ENCODE results near the gene GNA14. TPM values are rescaled to one million over a fixed set of nuclear protein-coding genes. Genes with fewer than 3 reads are reported as not detected.

GNA14 gene
- total and polyA plus RNA-seq, 5 donors from 2014 or later = not detected

DNA sequence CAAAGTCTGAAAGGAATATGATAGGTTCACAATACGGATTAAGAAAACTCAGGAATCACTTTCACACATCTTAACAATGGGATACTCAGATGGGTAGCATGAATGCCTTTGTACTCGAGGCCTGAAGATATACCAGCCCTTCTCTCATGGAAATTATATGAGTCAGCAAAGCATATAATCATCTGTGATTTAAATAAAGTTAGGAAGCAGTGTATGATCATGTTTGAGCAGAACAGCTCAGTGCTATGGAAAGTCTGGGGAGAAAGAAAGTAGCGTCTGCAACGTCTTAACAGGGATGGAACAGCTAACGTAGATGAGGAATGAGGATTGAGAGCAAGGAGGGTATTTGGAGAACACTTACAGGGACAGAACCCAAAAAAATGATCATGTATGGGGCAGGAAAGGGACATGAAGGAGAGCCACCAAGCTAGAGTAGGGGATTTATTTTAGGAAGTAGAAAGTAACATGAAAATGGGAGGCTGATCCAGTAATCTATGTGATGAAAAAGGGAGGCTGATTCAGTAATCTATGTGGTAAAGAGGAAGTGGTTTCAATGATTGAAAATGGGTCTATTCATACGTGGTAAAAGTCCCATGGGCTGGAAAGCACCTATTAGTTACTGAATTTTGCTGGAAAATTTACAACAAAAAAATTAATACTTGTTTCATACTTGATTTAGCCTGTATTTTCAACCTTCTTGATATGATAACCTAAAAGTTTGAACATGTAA, 85.9 kb downstream of the GNA14 start:
- Mint-ChIP-seq H3K27ac (no peak overlapping the region), H3K36me3 (no peaks in the 10 kb centered on the region), H3K4me1 (no peaks in the 10 kb centered on the region), H3K27me3 (peaks cover 21% of the 10 kb centered on the region), H3K4me3 (no peak overlapping the region), H3K9me3 (no peaks in the 10 kb centered on the region)
- Histone ChIP-seq H3K27me3 (ENCODE audit: control insufficient read depth, insufficient read depth, low read length) (no peaks in the 10 kb centered on the region), H3K4me3 (ENCODE audit: low read depth, low read length) (no peak overlapping the region), H3K4me1 (ENCODE audit: control insufficient read depth, insufficient read depth, low read length, poor library complexity, severe bottlenecking) (no peaks in the 10 kb centered on the region), H3K36me3 (ENCODE audit: control insufficient read depth, insufficient read depth, low read length) (no peaks in the 10 kb centered on the region), H3K9me3 (ENCODE audit: control insufficient read depth in 2 of 2, low read length in 2 of 2) (no peaks in the 10 kb centered on the region), H3K27ac (ENCODE audit: insufficient read depth, low read length, poor library complexity, severe bottlenecking) (no peak overlapping the region)
- ATAC-seq (ENCODE audit: low read depth in 2 of 2) = no peak
- no peak for DNase-seq

DNA sequence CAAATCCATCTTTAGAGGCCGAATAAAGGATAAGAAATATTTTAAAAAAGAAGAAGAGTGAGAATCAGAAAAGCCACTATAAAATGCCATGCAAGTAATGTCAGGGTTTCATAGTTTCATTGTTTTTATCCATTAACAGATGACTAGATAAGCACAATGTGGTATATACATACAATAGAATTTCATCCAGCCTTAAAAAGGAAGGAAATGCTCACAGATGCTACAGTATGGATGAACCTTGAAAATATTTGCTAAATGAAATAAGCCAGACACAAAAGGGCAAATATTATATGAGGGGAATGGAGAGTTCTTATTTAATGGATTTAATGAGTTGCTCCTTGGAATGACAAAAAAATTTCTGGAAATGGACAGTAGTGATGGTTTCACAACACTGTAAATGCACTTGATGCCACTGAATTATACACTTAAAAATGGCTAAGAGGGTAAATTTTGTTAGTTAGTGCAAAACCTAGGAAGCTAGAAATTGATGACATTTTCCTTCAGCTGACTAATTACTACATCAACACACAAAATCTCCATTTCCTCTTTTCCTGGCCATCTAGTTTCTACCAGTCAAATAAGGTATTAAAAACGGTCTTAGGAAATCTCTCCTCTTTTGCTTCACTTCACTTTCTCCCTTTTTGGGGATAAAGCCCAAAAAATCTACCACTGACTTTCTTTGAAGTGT, 86.6 kb downstream of the GNA14 start:
- ATAC-seq (ENCODE audit: low read depth in 2 of 2) = no peak
- H3K9me3 Mint-ChIP-seq = no peaks in the 10 kb centered on the region
- H3K4me1 ChIP-seq (ENCODE audit: control insufficient read depth, insufficient read depth, low read length, poor library complexity, severe bottlenecking) = no peaks in the 10 kb centered on the region
- H3K36me3 Mint-ChIP-seq = no peaks in the 10 kb centered on the region
- H3K27me3 ChIP-seq (ENCODE audit: control insufficient read depth, insufficient read depth, low read length) = no peaks in the 10 kb centered on the region
- H3K27me3 Mint-ChIP-seq = peaks cover 25% of the 10 kb centered on the region
- no peaks in the 10 kb centered on the region for H3K4me1 Mint-ChIP-seq
- no peaks in the 10 kb centered on the region for H3K36me3 ChIP-seq (ENCODE audit: control insufficient read depth, insufficient read depth, low read length)
- no peak for DNase-seq
- no peaks in the 10 kb centered on the region for H3K9me3 ChIP-seq (ENCODE audit: control insufficient read depth in 2 of 2, low read length in 2 of 2)
- H3K27ac ChIP-seq (ENCODE audit: insufficient read depth, low read length, poor library complexity, severe bottlenecking) = no peak overlapping the region
- no peak overlapping the region for H3K4me3 ChIP-seq (ENCODE audit: low read depth, low read length)
- H3K27ac Mint-ChIP-seq = no peak overlapping the region
- no peak overlapping the region for H3K4me3 Mint-ChIP-seq

DNA sequence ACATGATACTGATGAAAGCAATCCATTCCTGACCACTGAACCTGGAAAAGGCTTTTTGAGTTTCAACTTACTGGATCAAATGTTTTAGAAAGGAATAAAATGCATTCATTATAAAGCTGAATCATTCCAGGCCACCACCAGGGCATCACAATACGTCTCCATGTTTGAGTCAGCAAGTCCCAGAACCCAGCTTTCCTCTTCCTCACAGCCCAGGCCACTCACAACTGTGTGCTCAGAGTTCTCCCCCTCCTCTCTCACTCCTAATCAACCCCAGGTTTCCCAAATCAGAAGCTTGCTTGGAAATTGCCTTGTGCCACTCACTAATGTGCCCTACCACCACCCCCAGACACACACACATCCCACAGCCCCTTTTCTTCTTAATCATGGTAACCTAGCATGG, 91.7 kb downstream of the GNA14 start:
- DNase-seq = no peak
- no peak overlapping the region for H3K4me3 ChIP-seq (ENCODE audit: low read depth, low read length)
- H3K9me3 ChIP-seq (ENCODE audit: control insufficient read depth in 2 of 2, low read length in 2 of 2) = no peaks in the 10 kb centered on the region
- no peak for ATAC-seq (ENCODE audit: low read depth in 2 of 2)
- Mint-ChIP-seq H3K4me3 (peak overlapping the region in 1 of 4 donors; percentile 34), H3K27ac (no peak overlapping the region), H3K4me1 (no peaks in the 10 kb centered on the region), H3K36me3 (no peaks in the 10 kb centered on the region), H3K27me3 (peaks cover 15% of the 10 kb centered on the region), H3K9me3 (no peaks in the 10 kb centered on the region)
- H3K36me3 ChIP-seq (ENCODE audit: control insufficient read depth, insufficient read depth, low read length) = no peaks in the 10 kb centered on the region
- no peak overlapping the region for H3K27ac ChIP-seq (ENCODE audit: insufficient read depth, low read length, poor library complexity, severe bottlenecking)
- H3K4me1 ChIP-seq (ENCODE audit: control insufficient read depth, insufficient read depth, low read length, poor library complexity, severe bottlenecking) = no peaks in the 10 kb centered on the region
- no peaks in the 10 kb centered on the region for H3K27me3 ChIP-seq (ENCODE audit: control insufficient read depth, insufficient read depth, low read length)

DNA sequence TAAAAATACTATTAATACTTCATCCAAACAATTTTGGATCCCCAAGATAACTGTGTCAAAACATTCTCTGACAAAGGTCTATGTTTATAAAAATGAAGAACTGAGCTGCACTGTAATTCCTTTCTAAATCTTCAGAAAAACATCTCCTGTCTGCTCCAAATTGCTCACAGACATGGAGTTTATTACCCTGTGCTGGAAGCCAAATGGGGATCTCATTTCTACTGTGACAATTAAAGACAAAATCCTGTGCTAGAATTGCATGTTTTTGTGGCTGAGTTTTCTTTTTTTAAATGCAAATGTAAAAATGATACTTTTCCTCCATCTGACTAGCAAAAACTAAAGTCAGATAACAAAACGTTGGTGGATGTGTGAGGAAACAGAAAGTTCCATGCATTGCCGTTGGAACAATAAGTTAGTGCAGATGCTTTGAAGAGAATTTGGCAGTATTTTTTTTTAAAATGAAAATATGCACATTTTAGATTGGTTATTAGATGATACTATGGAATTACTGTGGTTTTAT, 93.5 kb downstream of the GNA14 start:
- H3K9me3 Mint-ChIP-seq = no peaks in the 10 kb centered on the region
- Histone ChIP-seq H3K9me3 (ENCODE audit: control insufficient read depth in 2 of 2, low read length in 2 of 2) (no peaks in the 10 kb centered on the region), H3K4me1 (ENCODE audit: control insufficient read depth, insufficient read depth, low read length, poor library complexity, severe bottlenecking) (no peaks in the 10 kb centered on the region), H3K27me3 (ENCODE audit: control insufficient read depth, insufficient read depth, low read length) (no peaks in the 10 kb centered on the region), H3K36me3 (ENCODE audit: control insufficient read depth, insufficient read depth, low read length) (no peaks in the 10 kb centered on the region), H3K4me3 (ENCODE audit: low read depth, low read length) (no peak overlapping the region), H3K27ac (ENCODE audit: insufficient read depth, low read length, poor library complexity, severe bottlenecking) (no peak overlapping the region)
- no peaks in the 10 kb centered on the region for H3K36me3 Mint-ChIP-seq
- H3K4me3 Mint-ChIP-seq = no peak overlapping the region
- no peak for ATAC-seq (ENCODE audit: low read depth in 2 of 2)
- no peak for DNase-seq
- no peaks in the 10 kb centered on the region for H3K4me1 Mint-ChIP-seq
- H3K27me3 Mint-ChIP-seq = peaks cover 23% of the 10 kb centered on the region
- no peak overlapping the region for H3K27ac Mint-ChIP-seq

DNA sequence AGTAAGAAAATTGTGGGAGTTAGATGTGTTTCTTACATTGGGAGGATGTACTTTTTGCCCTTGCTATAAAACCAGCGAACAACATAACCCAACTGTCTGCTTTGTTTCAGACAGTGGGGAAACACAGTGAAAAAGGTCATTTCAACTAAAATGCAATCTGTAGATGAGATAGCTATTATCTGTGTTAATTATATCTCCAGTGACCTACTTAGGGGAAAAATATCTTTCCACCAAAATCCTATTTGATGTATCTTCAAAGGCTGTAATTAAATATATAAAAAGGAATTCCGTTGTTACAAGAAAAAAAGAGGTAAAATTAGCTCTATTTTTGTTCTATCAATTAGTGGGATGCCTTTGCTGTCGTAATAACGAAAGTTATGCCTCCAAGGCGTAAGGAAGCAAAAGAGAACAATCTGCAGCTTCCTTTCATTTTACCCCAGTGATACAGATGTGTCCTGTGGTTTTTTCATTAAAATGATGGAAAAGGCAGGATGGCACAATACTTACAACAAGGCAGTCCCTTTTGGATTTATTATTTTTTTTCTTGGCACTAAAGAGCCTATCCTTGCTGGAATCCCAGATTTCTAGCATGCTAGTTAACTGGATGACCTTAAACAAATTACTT, 100.9 kb downstream of the GNA14 start:
- Mint-ChIP-seq H3K9me3 (peaks cover 0 to 6% (median 1%) of the 10 kb centered on the region in 7 donors), H3K27me3 (peaks cover 28% of the 10 kb centered on the region), H3K27ac (no peak overlapping the region), H3K4me1 (no peaks in the 10 kb centered on the region), H3K36me3 (no peaks in the 10 kb centered on the region), H3K4me3 (no peak overlapping the region)
- no peak for DNase-seq
- H3K4me3 ChIP-seq (ENCODE audit: low read depth, low read length) = no peak overlapping the region
- H3K36me3 ChIP-seq (ENCODE audit: control insufficient read depth, insufficient read depth, low read length) = no peaks in the 10 kb centered on the region
- no peak for ATAC-seq (ENCODE audit: low read depth in 2 of 2)
- H3K27ac ChIP-seq (ENCODE audit: insufficient read depth, low read length, poor library complexity, severe bottlenecking) = no peak overlapping the region
- H3K27me3 ChIP-seq (ENCODE audit: control insufficient read depth, insufficient read depth, low read length) = peaks cover 3% of the 10 kb centered on the region
- H3K9me3 ChIP-seq (ENCODE audit: control insufficient read depth in 2 of 2, low read length in 2 of 2) = peaks cover under 1 to 5% of the 10 kb centered on the region in 2 experiments
- H3K4me1 ChIP-seq (ENCODE audit: control insufficient read depth, insufficient read depth, low read length, poor library complexity, severe bottlenecking) = no peaks in the 10 kb centered on the region

DNA sequence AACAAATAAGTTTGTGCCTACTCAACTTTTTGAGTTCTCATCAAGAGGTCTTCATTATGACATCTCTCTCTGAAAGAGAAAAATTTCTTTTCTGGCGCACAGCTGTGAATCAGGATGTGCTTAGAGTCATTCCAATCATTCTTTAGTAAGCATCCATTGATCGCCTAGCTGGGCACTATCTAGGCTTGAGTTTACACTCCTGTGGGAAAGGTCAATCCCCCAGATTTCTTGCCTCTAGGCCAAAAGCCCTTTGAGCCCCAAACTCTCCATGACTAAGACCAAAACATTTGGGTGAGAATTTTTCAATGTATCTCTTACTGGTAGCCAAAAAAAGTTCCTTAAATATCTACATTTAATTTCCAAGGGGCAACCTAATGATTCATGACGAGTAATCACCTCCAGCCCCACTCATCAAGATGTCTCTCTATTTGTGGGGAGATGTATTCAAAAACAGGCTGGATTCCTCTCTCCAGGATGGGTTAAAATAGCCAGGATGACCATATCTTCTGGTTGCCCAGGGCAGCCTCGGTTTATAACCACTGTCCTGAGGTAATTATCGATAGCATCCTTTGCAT, 101.7 kb downstream of the GNA14 start:
- peaks cover 3% of the 10 kb centered on the region for H3K27me3 ChIP-seq (ENCODE audit: control insufficient read depth, insufficient read depth, low read length)
- no peak overlapping the region for H3K4me3 Mint-ChIP-seq
- no peaks in the 10 kb centered on the region for H3K4me1 ChIP-seq (ENCODE audit: control insufficient read depth, insufficient read depth, low read length, poor library complexity, severe bottlenecking)
- ATAC-seq (ENCODE audit: low read depth in 2 of 2) (no peak), DNase-seq (no peak)
- H3K9me3 ChIP-seq (ENCODE audit: control insufficient read depth in 2 of 2, low read length in 2 of 2) = peaks cover 7 to 11% of the 10 kb centered on the region in 2 experiments
- no peaks in the 10 kb centered on the region for H3K36me3 ChIP-seq (ENCODE audit: control insufficient read depth, insufficient read depth, low read length)
- peak overlapping the region in 1 of 3 donors; percentile 69 for H3K27ac Mint-ChIP-seq
- peaks cover 0 to 13% (median 6%) of the 10 kb centered on the region in 7 donors for H3K9me3 Mint-ChIP-seq
- peaks cover 28% of the 10 kb centered on the region for H3K27me3 Mint-ChIP-seq
- H3K4me3 ChIP-seq (ENCODE audit: low read depth, low read length) = no peak overlapping the region
- H3K36me3 Mint-ChIP-seq = no peaks in the 10 kb centered on the region
- H3K4me1 Mint-ChIP-seq = no peaks in the 10 kb centered on the region
- H3K27ac ChIP-seq (ENCODE audit: insufficient read depth, low read length, poor library complexity, severe bottlenecking) = no peak overlapping the region

DNA sequence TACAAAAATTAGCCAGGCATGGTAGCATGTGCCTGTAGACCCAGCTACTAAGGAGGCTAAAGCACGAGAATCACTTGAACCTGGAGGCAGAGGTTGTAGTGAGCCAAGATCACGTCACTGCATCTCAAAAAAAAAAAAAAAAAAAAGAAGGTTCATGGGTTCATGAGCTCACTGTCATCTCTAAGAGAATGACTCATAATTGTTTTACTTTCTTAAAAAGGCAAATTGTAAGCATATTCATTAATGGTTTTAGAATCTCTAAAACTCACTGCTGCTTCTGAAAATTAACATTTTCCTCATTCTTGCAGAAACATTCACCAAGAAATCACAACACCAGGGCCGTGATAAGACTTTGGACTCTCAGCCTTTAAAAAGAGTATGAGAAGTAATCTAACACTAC, 103.6 kb downstream of the GNA14 start:
- no peak overlapping the region for H3K4me3 Mint-ChIP-seq
- Histone ChIP-seq H3K27ac (ENCODE audit: insufficient read depth, low read length, poor library complexity, severe bottlenecking) (no peak overlapping the region), H3K4me3 (ENCODE audit: low read depth, low read length) (no peak overlapping the region), H3K36me3 (ENCODE audit: control insufficient read depth, insufficient read depth, low read length) (no peaks in the 10 kb centered on the region), H3K4me1 (ENCODE audit: control insufficient read depth, insufficient read depth, low read length, poor library complexity, severe bottlenecking) (no peaks in the 10 kb centered on the region), H3K9me3 (ENCODE audit: control insufficient read depth in 2 of 2, low read length in 2 of 2) (peaks cover 23% of the 10 kb centered on the region in 2 experiments), H3K27me3 (ENCODE audit: control insufficient read depth, insufficient read depth, low read length) (peaks cover 3% of the 10 kb centered on the region)
- peaks cover 19% of the 10 kb centered on the region for H3K27me3 Mint-ChIP-seq
- ATAC-seq (ENCODE audit: low read depth in 2 of 2) = no peak
- no peak overlapping the region for H3K27ac Mint-ChIP-seq
- peaks cover 1 to 27% (median 14%) of the 10 kb centered on the region in 7 donors for H3K9me3 Mint-ChIP-seq
- H3K4me1 Mint-ChIP-seq = no peaks in the 10 kb centered on the region
- H3K36me3 Mint-ChIP-seq = no peaks in the 10 kb centered on the region
- DNase-seq = no peak
